Measurements from ENCODE around the gene ANKS1B. TPM values are rescaled to one million over a fixed set of nuclear protein-coding genes. Genes with fewer than 3 reads are reported as not detected.

ANKS1B gene
- total RNA-seq, 1 experiment from 2014 or later = 5.8 TPM

DNA sequence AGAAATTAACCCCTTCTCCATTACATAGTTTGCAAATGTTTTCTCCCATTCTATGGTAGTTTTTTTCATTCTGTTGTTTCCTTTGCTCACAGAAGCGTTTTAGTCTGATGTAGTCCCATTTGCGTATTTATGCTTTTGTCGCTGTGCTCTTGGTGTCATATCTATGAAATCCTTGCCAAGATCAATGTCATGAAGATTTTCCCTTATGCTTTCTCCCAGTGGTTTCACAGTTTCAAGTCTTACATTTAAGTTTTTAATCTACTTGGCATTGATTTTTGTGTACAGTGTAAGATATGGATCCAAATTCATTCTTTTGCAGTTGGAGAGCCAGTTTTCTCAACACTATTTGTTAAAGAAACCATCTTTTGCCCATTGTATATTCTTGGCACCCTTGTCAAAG, 982.0 kb downstream of the ANKS1B start (continued):
- TF ChIP-seq, protein P1, sequence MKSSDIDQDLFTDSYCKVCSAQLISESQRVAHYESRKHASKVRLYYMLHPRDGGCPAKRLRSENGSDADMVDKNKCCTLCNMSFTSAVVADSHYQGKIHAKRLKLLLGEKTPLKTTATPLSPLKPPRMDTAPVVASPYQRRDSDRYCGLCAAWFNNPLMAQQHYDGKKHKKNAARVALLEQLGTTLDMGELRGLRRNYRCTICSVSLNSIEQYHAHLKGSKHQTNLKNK (CRISPR knock-in tag; IDR thresholded peaks at IDR 0.05) = no peak
- TF ChIP-seq, protein P2, sequence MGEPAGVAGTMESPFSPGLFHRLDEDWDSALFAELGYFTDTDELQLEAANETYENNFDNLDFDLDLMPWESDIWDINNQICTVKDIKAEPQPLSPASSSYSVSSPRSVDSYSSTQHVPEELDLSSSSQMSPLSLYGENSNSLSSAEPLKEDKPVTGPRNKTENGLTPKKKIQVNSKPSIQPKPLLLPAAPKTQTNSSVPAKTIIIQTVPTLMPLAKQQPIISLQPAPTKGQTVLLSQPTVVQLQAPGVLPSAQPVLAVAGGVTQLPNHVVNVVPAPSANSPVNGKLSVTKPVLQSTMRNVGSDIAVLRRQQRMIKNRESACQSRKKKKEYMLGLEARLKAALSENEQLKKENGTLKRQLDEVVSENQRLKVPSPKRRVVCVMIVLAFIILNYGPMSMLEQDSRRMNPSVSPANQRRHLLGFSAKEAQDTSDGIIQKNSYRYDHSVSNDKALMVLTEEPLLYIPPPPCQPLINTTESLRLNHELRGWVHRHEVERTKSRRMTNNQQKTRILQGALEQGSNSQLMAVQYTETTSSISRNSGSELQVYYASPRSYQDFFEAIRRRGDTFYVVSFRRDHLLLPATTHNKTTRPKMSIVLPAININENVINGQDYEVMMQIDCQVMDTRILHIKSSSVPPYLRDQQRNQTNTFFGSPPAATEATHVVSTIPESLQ (CRISPR knock-in tag; IDR thresholded peaks at IDR 0.05) = no peak
- TF ChIP-seq, protein P3, sequence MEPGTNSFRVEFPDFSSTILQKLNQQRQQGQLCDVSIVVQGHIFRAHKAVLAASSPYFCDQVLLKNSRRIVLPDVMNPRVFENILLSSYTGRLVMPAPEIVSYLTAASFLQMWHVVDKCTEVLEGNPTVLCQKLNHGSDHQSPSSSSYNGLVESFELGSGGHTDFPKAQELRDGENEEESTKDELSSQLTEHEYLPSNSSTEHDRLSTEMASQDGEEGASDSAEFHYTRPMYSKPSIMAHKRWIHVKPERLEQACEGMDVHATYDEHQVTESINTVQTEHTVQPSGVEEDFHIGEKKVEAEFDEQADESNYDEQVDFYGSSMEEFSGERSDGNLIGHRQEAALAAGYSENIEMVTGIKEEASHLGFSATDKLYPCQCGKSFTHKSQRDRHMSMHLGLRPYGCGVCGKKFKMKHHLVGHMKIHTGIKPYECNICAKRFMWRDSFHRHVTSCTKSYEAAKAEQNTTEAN (CRISPR knock-in tag; IDR thresholded peaks at IDR 0.05) = no peak

DNA sequence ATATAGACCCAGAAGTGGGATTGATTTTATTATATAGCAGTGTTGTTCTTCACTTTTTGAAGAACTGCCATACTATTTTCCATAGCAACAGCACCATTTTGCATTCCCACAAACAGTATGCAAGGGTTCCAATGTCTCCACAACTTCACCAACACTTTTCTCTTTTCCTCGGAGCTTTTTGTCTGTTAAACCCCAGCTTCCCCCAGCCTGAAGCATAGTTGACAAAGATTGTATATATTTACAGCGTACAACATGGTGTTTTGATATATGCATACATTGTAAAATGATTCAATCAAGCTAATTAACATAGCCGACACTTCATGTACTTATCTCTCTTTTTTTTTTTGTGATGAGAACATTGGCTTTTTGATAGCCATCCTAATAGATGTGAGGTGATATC, 982.6 kb downstream of the ANKS1B start:
- Mint-ChIP-seq H3K36me3 (no peaks in the 10 kb centered on the region), H3K4me1 (no peaks in the 10 kb centered on the region), H3K27ac (no peak overlapping the region), H3K9me3 (no peaks in the 10 kb centered on the region), H3K27me3 (ENCODE audit: low read depth) (no peaks in the 10 kb centered on the region), H3K4me3 (no peak overlapping the region)
- TF ChIP-seq, protein P4, sequence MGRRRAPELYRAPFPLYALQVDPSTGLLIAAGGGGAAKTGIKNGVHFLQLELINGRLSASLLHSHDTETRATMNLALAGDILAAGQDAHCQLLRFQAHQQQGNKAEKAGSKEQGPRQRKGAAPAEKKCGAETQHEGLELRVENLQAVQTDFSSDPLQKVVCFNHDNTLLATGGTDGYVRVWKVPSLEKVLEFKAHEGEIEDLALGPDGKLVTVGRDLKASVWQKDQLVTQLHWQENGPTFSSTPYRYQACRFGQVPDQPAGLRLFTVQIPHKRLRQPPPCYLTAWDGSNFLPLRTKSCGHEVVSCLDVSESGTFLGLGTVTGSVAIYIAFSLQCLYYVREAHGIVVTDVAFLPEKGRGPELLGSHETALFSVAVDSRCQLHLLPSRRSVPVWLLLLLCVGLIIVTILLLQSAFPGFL (CRISPR knock-in tag; IDR thresholded peaks at IDR 0.05; ENCODE audit: borderline replicate concordance) = no peak
- no peak for TF ChIP-seq CBFB (CRISPR knock-in tag; IDR thresholded peaks at IDR 0.05; ENCODE audit: low read depth)
- TF ChIP-seq, protein P5, sequence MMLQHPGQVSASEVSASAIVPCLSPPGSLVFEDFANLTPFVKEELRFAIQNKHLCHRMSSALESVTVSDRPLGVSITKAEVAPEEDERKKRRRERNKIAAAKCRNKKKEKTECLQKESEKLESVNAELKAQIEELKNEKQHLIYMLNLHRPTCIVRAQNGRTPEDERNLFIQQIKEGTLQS (CRISPR knock-in tag; conservative IDR thresholded peaks at IDR 0.05) = no peak
- TF ChIP-seq, protein P6, sequence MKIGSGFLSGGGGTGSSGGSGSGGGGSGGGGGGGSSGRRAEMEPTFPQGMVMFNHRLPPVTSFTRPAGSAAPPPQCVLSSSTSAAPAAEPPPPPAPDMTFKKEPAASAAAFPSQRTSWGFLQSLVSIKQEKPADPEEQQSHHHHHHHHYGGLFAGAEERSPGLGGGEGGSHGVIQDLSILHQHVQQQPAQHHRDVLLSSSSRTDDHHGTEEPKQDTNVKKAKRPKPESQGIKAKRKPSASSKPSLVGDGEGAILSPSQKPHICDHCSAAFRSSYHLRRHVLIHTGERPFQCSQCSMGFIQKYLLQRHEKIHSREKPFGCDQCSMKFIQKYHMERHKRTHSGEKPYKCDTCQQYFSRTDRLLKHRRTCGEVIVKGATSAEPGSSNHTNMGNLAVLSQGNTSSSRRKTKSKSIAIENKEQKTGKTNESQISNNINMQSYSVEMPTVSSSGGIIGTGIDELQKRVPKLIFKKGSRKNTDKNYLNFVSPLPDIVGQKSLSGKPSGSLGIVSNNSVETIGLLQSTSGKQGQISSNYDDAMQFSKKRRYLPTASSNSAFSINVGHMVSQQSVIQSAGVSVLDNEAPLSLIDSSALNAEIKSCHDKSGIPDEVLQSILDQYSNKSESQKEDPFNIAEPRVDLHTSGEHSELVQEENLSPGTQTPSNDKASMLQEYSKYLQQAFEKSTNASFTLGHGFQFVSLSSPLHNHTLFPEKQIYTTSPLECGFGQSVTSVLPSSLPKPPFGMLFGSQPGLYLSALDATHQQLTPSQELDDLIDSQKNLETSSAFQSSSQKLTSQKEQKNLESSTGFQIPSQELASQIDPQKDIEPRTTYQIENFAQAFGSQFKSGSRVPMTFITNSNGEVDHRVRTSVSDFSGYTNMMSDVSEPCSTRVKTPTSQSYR (CRISPR knock-in tag; IDR thresholded peaks at IDR 0.05) = no peak
- TF ChIP-seq, protein P7, sequence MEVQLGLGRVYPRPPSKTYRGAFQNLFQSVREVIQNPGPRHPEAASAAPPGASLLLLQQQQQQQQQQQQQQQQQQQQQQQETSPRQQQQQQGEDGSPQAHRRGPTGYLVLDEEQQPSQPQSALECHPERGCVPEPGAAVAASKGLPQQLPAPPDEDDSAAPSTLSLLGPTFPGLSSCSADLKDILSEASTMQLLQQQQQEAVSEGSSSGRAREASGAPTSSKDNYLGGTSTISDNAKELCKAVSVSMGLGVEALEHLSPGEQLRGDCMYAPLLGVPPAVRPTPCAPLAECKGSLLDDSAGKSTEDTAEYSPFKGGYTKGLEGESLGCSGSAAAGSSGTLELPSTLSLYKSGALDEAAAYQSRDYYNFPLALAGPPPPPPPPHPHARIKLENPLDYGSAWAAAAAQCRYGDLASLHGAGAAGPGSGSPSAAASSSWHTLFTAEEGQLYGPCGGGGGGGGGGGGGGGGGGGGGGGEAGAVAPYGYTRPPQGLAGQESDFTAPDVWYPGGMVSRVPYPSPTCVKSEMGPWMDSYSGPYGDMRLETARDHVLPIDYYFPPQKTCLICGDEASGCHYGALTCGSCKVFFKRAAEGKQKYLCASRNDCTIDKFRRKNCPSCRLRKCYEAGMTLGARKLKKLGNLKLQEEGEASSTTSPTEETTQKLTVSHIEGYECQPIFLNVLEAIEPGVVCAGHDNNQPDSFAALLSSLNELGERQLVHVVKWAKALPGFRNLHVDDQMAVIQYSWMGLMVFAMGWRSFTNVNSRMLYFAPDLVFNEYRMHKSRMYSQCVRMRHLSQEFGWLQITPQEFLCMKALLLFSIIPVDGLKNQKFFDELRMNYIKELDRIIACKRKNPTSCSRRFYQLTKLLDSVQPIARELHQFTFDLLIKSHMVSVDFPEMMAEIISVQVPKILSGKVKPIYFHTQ (CRISPR knock-in tag; IDR thresholded peaks at IDR 0.05) = no peak
- DNase-seq (ENCODE audit: low spot score) (no peak), ATAC-seq (no peak)
- ChIA-PET CTCF (interaction anchor here (0.9 kb wide), 1 partner anchor 47 kb away, joined by 3 read pairs; no protein-coding TSS in a partner anchor), POLR2A (no interaction called here)

DNA sequence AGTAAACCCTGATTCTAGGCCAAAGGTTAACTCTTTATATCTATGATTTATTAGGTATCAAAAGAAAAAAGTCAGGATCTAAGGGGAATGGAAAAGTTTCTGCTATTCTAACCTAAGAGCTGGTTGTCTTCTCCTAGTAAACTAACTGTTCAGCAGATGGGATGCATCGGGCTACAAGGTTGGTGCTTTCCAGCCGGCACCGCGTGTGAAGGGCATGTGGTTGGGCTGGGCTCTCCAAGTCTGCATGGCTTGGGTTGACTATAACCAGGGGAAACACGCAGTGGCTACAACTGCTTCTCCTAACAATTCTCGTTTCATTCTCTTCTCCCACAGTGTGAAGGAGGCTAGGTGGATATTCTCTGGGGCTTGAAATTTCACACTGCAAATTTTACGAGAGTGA, 985.2 kb downstream of the ANKS1B start:
- no peaks in the 10 kb centered on the region for H3K36me3 Mint-ChIP-seq
- H3K9me3 Mint-ChIP-seq = no peaks in the 10 kb centered on the region
- H3K4me3 Mint-ChIP-seq = no peak overlapping the region
- POLR2A ChIA-PET = no interaction called here
- no peaks in the 10 kb centered on the region for H3K27me3 Mint-ChIP-seq (ENCODE audit: low read depth)
- H3K4me1 Mint-ChIP-seq = no peaks in the 10 kb centered on the region
- H3K27ac Mint-ChIP-seq = no peak overlapping the region
- CTCF ChIA-PET = interaction anchor here (1.2 to 2.2 kb wide), 20 partner anchors 32 to 576 kb away, joined by 3 to 15 read pairs (median 6); no protein-coding TSS in a partner anchor
- DNase-seq (ENCODE audit: low spot score) = no peak
- ATAC-seq = no peak
- TF ChIP-seq SP1 (CRISPR knock-in tag; conservative IDR thresholded peaks at IDR 0.05) (no peak), ZNF263 (CRISPR knock-in tag; IDR thresholded peaks at IDR 0.05; ENCODE audit: low read depth) (no peak), RELA (CRISPR knock-in tag; IDR thresholded peaks at IDR 0.05; ENCODE audit: borderline replicate concordance) (no peak), CREM (CRISPR knock-in tag; IDR thresholded peaks at IDR 0.05) (no peak), TEAD4 (CRISPR knock-in tag; IDR thresholded peaks at IDR 0.05) (no peak), ZBTB21 (CRISPR knock-in tag; IDR thresholded peaks at IDR 0.05; ENCODE audit: borderline replicate concordance) (no peak)
- TF ChIP-seq, protein P8, sequence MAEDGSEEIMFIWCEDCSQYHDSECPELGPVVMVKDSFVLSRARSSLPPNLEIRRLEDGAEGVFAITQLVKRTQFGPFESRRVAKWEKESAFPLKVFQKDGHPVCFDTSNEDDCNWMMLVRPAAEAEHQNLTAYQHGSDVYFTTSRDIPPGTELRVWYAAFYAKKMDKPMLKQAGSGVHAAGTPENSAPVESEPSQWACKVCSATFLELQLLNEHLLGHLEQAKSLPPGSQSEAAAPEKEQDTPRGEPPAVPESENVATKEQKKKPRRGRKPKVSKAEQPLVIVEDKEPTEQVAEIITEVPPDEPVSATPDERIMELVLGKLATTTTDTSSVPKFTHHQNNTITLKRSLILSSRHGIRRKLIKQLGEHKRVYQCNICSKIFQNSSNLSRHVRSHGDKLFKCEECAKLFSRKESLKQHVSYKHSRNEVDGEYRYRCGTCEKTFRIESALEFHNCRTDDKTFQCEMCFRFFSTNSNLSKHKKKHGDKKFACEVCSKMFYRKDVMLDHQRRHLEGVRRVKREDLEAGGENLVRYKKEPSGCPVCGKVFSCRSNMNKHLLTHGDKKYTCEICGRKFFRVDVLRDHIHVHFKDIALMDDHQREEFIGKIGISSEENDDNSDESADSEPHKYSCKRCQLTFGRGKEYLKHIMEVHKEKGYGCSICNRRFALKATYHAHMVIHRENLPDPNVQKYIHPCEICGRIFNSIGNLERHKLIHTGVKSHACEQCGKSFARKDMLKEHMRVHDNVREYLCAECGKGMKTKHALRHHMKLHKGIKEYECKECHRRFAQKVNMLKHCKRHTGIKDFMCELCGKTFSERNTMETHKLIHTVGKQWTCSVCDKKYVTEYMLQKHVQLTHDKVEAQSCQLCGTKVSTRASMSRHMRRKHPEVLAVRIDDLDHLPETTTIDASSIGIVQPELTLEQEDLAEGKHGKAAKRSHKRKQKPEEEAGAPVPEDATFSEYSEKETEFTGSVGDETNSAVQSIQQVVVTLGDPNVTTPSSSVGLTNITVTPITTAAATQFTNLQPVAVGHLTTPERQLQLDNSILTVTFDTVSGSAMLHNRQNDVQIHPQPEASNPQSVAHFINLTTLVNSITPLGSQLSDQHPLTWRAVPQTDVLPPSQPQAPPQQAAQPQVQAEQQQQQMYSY (CRISPR knock-in tag; IDR thresholded peaks at IDR 0.05) = no peak
- TF ChIP-seq, protein P9, sequence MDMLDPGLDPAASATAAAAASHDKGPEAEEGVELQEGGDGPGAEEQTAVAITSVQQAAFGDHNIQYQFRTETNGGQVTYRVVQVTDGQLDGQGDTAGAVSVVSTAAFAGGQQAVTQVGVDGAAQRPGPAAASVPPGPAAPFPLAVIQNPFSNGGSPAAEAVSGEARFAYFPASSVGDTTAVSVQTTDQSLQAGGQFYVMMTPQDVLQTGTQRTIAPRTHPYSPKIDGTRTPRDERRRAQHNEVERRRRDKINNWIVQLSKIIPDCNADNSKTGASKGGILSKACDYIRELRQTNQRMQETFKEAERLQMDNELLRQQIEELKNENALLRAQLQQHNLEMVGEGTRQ (CRISPR knock-in tag; IDR thresholded peaks at IDR 0.05) = no peak
